Thyroid gland (tissue), 4 donors: ENCODE measurements around the gene EML5. TPM values are rescaled to one million over a fixed set of nuclear protein-coding genes. Genes with fewer than 3 reads are reported as not detected.
A peak's percentile ranks its signal among the peaks of the same experiment; 100 is the strongest.

Experiments
- DNase-seq, 2 donors: peaks; one replicate each; pipeline ENCODE4 v3.0.0-alpha.2; 2019
- H3K27ac ChIP-seq, 3 donors: fragments of 200-600 bp; sonication (generic); 1 replicate in 2 of 3; 2 replicates in 1 of 3; pipeline ENCODE4 v1.5.1; 2016 to 2019; ENCODE audit warnings: mild to moderate bottlenecking in 1 of 3, moderate library complexity in 1 of 3
- H3K27me3 ChIP-seq: fragments of 200-600 bp; sonication (generic); one replicate; pipeline ENCODE4 v1.5.1; 2019
- H3K36me3 ChIP-seq, 2 donors: fragments of 200-600 bp; sonication (generic); one replicate each; pipeline ENCODE4 v1.5.1; 2016 to 2019
- H3K4me1 ChIP-seq, 2 donors: fragments of 200-600 bp; sonication (generic); one replicate each; pipeline ENCODE4 v1.5.1; 2017 to 2019
- H3K4me3 ChIP-seq, 3 donors: fragments of 200-600 bp; sonication (generic); replicated peaks in 1 of 3; 1 replicate in 2 of 3; 2 replicates in 1 of 3; pipeline ENCODE4 v1.5.1; 2016; ENCODE audit warnings: mild to moderate bottlenecking in 1 of 3
- H3K9me3 ChIP-seq: fragments of 200-600 bp; sonication (generic); one replicate; pipeline ENCODE4 v1.5.1; 2017
- CTCF ChIP-seq, 6 experiments: fragments of 200-600 bp in 3 of 6; fragments of 450-650 bp in 3 of 6; sonication (generic) in 3 of 6; IDR thresholded peaks; one replicate each; pipeline ENCODE4 v1.5.1; 2016 to 2019; ENCODE audit warnings: antibody characterized with exemption in 6 of 6, mild to moderate bottlenecking in 2 of 6, inconsistent platforms in 1 of 6, moderate library complexity in 1 of 6
- POLR2A ChIP-seq, 2 donors: fragments of 450-650 bp; IDR thresholded peaks; one replicate each; pipeline ENCODE4 v1.6.1; 2017; ENCODE audit warnings: antibody characterized with exemption in 2 of 2, mild to moderate bottlenecking in 2 of 2, moderate library complexity in 1 of 2
- WGBS, 2 donors: methylation state at CpG; one replicate each; pipeline ENCODE4 v1.1.5; 2017; 5-methylcytosine and 5-hydroxymethylcytosine counted together
- intact Hi-C: fragments of 100-400 bp; cut with DNase I; formaldehyde crosslinking; loops from one replicate; pipeline ENCODE4 v1.15.1; 2023
- total RNA-seq, 4 donors: library from RNA; depleted of rRNA; stranded (reverse); fragments of >200 nt; gene quantifications; one replicate each; pipeline ENCODE4 v1.2.3, GENCODE V29; 2016

The EML5 gene
- total RNA-seq, 4 donors from 2014 or later, result 3.8 to 15.8 (median 7.3) TPM

- H3K4me1 ChIP-seq, result peaks cover 8 to 12% of the 10 kb centered on the region in 2 donors
- no peak for TF ChIP-seq POLR2A (IDR thresholded peaks at IDR 0.05)
- no peak for TF ChIP-seq CTCF (IDR thresholded peaks at IDR 0.05)
- no peak overlapping the region for H3K4me3 ChIP-seq
- H3K9me3 ChIP-seq, result no peaks in the 10 kb centered on the region
- DNase-seq, result no peak
- H3K27me3 ChIP-seq, result no peaks in the 10 kb centered on the region
- 86 to 92% methylated on average over 3 of the region's 3 CpGs for WGBS, 2 donors
- intact Hi-C loops, result loop anchor here (5.0 kb wide), 1 partner anchor 204 kb away; no protein-coding TSS in a partner anchor
- H3K27ac ChIP-seq, result peak overlapping the region in 1 of 3 donors; percentile 35
- H3K36me3 ChIP-seq, result no peaks in the 10 kb centered on the region
These were observed 124.2 kb downstream of the EML5 start for GRCh38 chr14:88668448-88669116.

DNA sequence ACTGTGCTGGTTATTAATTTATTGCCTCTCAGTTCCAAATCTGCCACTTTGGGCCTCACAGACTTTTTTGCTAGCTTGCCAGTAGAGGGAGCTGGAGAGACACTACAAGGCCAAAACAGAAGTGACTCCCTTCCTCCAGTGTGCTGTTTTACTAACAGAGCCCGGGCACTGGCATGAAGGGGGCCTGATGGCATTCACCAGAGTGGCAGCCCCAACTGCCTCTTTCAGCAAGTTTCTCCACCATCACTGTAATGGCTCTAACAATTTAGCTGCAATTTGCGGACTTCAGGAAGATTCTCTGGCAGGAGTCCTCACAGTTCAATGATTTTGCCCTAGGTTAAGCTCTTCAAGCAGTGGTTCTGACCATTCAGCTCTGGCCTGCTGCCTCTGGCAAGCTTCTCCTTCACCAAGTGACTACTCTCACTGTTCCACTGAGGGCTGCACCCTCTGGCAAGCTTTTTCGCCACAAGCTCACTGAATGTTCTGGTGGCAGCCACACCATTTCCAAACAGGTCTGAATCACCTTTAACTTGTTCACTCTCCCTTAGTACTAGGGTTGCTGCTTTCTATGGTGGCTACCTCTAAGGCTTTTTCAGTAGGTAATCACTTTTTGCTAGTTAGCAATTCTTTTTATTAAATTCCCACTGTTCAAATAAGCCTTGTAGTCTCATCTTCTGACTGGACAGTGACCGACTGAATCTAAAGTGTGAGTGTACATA, 125.0 kb downstream of the EML5 start:
- H3K27me3 ChIP-seq, result no peaks in the 10 kb centered on the region
- no peaks in the 10 kb centered on the region for H3K36me3 ChIP-seq
- peak; percentile 71 to 82 for DNase-seq
- peaks cover 8 to 12% of the 10 kb centered on the region in 2 donors for H3K4me1 ChIP-seq
- WGBS, 2 donors, result 26 to 42% methylated on average over 4 of the region's 4 CpGs
- H3K27ac ChIP-seq, result peak overlapping the region; percentile 35 to 47 (median 43)
- H3K4me3 ChIP-seq, result no peak overlapping the region
- no peaks in the 10 kb centered on the region for H3K9me3 ChIP-seq
- intact Hi-C loops, result loop anchor here (5.0 kb wide), 1 partner anchor 205 kb away; no protein-coding TSS in a partner anchor
- TF ChIP-seq POLR2A (IDR thresholded peaks at IDR 0.05) (no peak), CTCF (IDR thresholded peaks at IDR 0.05) (peak in 5 of 6 experiments; percentile 52 to 85 (median 83))

- WGBS, 2 donors, result 93 to 94% methylated on average over 5 of the region's 5 CpGs
- Histone ChIP-seq H3K36me3 (no peaks in the 10 kb centered on the region), H3K4me1 (no peaks in the 10 kb centered on the region), H3K27me3 (no peaks in the 10 kb centered on the region), H3K27ac (no peak overlapping the region), H3K4me3 (no peak overlapping the region), H3K9me3 (no peaks in the 10 kb centered on the region)
- TF ChIP-seq CTCF (IDR thresholded peaks at IDR 0.05) (no peak), POLR2A (IDR thresholded peaks at IDR 0.05) (no peak)
- intact Hi-C loops, result no loop called here
- no peak for DNase-seq
These were observed 132.7 kb downstream of the EML5 start for GRCh38 chr14:88660056-88660455.

DNA sequence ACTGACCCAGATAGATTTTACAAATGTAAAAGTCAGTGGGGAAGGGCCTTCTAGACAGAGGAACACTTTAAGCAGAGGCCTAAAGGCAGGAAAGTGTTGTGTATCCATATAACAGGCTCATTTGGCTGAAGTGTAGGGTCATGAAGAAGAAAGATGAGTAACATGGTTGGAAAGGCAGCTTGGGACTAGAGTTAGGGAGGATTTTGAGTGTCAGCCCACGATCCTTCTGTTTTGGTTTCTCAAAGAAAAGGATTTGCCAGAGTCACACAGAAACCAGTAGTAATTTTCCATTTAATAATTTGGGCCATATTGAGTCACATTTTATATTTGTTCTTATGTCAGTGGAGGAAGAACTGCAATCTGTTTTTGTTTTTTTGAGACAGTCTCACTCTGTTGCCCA, 153.5 kb downstream of the EML5 start:
- no peak overlapping the region for H3K4me3 ChIP-seq
- WGBS, 2 donors, result 74 to 86% methylated on average over 1 of the region's 1 CpG
- no peaks in the 10 kb centered on the region for H3K27me3 ChIP-seq
- H3K4me1 ChIP-seq, result no peaks in the 10 kb centered on the region
- no peak for DNase-seq
- no peaks in the 10 kb centered on the region for H3K9me3 ChIP-seq
- H3K36me3 ChIP-seq, result no peaks in the 10 kb centered on the region
- no peak overlapping the region for H3K27ac ChIP-seq
- TF ChIP-seq CTCF (IDR thresholded peaks at IDR 0.05) (no peak), POLR2A (IDR thresholded peaks at IDR 0.05) (no peak)
- intact Hi-C loops, result no loop called here

DNA sequence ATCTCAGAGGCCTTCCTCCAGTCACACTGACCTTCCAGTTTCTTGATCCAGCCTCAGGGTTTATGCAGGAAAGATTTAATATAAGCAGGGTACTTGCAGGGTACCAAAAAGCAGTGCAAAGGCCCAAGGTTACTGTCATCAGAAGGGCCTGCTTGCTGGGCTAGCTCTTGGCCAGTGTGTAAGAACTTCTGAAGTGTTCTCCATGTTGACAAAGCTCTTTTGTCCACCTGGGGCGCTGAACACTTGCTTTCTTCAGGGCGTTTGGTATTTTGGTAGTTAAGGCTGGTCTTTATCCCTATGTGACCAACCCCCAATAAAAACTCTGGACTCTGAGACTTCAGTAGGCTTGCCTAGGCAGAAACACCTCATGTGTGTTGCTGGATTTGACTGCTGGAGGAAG, 160.2 kb downstream of the EML5 start:
- no peak overlapping the region for H3K27ac ChIP-seq
- no peak for DNase-seq
- H3K9me3 ChIP-seq, result no peaks in the 10 kb centered on the region
- no peak overlapping the region for H3K4me3 ChIP-seq
- WGBS, 2 donors, result 64 to 81% methylated on average over 2 of the region's 2 CpGs
- H3K4me1 ChIP-seq, result no peaks in the 10 kb centered on the region
- no peaks in the 10 kb centered on the region for H3K36me3 ChIP-seq
- TF ChIP-seq CTCF (IDR thresholded peaks at IDR 0.05) (no peak), POLR2A (IDR thresholded peaks at IDR 0.05) (no peak)
- intact Hi-C loops, result no loop called here
- no peaks in the 10 kb centered on the region for H3K27me3 ChIP-seq
